ENCODE data around the gene GNAZ.

GNAZ gene

GRCh38 chr22:23072911-23073491 is 2.7 kb downstream of the GNAZ start:
- H3K27ac ChIP-seq: no peak overlapping the region
- no peak for TF ChIP-seq CTCF (conservative IDR thresholded peaks at IDR 0.05)

GRCh38 chr22:23073526-23074229 is 3.4 kb downstream of the GNAZ start:
- no peak for TF ChIP-seq CTCF (conservative IDR thresholded peaks at IDR 0.05)
- no peak overlapping the region for H3K27ac ChIP-seq

GRCh38 chr22:23074451-23074850 is 4.1 kb downstream of the GNAZ start:
- H3K27ac ChIP-seq: no peak overlapping the region
- no peak for TF ChIP-seq CTCF (conservative IDR thresholded peaks at IDR 0.05)

- no peak overlapping the region for H3K27ac ChIP-seq
- TF ChIP-seq CTCF (conservative IDR thresholded peaks at IDR 0.05): no peak
Observed at GRCh38 chr22:23075050-23075449, 4.7 kb downstream of the GNAZ start.

- TF ChIP-seq CTCF (conservative IDR thresholded peaks at IDR 0.05): no peak
- no peak overlapping the region for H3K27ac ChIP-seq
Observed at GRCh38 chr22:23075525-23076216, 5.4 kb downstream of the GNAZ start.

GRCh38 chr22:23076896-23077572 is 6.7 kb downstream of the GNAZ start:
- no peak overlapping the region for H3K27ac ChIP-seq
- TF ChIP-seq CTCF (conservative IDR thresholded peaks at IDR 0.05): no peak
